HK-2 (cell line): ENCODE data around the gene ZNF217.
"Not testable (repeated sequence)": the region's sequence is repeated elsewhere in the genome, so short reads cannot be mapped to it uniquely, and the experiment has no call there.

ENCODE experiments used
- DNase-seq: peaks from one replicate; pipeline ENCODE4 v3.0.0-alpha.2; 2018; ENCODE audit not compliant: unreplicated experiment

The ZNF217 gene

GRCh38 chr20:53622247-53623133, 28.9 kb upstream of the ZNF217 start:
- DNase-seq: no peak

DNA sequence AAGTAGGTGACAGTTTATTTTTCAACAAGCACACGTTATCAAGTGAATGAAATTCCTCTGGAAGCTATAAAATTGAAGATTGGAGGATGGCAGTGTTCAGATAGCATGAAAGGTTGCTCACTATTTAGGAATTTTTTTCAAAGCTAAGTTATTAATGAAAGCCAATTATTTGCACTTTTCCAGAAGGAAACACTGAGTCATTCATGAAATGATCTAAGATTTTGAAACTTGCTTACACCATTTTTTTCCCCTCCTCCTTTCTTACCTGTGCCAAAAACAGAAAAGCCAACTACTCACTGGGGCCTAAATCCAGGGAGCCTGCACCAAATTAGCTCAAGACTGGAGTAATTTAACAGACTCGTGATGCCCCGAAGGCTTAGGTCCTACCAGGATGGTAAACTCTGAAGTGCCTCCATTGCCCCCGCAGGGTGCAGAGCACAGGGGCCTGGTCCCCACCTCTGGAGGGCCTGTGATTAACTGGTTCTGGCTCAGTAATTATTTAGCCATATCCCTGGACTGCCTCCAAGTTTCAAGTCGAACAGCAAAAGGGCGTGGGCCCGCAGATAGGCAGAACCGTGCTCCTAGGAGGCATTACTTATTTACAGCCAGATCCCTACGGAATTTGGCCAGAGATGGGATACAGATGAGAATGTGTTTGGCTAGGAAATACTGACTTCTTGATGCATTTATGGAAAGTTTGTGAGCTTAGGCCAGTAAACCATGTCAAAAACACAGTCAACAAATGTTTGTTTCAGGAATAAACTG, 28.0 kb upstream of the ZNF217 start:
- peak; percentile 90 for DNase-seq

GRCh38 chr20:53618490-53619000, 24.9 kb upstream of the ZNF217 start:
- DNase-seq: not testable (repeated sequence)

GRCh38 chr20:53617791-53618489, 24.3 kb upstream of the ZNF217 start:
- DNase-seq: no peak

- DNase-seq: not testable (repeated sequence)
Measured at GRCh38 chr20:53616489-53616888, 22.9 kb upstream of the ZNF217 start.

DNA sequence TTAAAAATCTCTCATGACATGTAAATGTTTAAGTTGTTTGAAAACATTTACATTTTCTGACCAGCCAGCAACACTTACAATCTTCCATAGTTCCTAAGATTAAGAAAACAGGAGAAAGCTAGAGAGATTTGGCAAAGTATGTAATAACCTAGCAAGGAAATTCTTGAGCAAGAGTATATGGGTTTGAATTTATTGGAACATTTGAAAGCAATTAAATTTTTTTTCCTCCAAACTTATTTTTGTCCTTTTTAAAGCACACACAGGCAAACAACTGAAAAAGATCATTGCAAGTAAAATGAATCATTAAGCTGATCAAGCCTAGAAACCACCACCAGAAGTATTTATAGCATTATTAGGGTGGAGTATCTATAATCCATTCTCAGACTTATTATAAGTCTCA, 20.1 kb upstream of the ZNF217 start:
- DNase-seq: no peak

DNA sequence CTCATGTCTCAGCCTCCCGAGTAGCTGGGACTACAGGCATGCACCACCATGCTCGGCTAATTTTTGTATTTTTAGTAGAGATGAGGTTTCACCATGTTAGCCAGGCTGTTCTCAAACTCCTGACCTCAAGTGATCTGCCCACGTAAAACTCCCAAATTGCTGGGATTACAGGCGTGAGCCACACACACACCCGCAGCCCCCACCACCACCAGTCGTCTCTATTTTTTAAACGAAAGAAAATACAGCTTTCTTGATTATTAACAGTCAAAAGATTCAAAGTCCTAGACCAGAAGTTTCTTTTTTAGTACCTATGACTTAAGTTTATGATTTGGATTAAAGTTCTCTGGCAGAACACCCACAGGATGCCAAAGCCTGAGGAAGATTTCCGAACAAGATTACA, 18.6 kb upstream of the ZNF217 start:
- DNase-seq: not testable (repeated sequence)

- peak; percentile 77 for DNase-seq
Measured at GRCh38 chr20:53611449-53611894, 17.8 kb upstream of the ZNF217 start.

- DNase-seq: no peak
Measured at GRCh38 chr20:53609491-53610445, 16.1 kb upstream of the ZNF217 start.

GRCh38 chr20:53608456-53609452, 15.1 kb upstream of the ZNF217 start:
- no peak for DNase-seq

DNA sequence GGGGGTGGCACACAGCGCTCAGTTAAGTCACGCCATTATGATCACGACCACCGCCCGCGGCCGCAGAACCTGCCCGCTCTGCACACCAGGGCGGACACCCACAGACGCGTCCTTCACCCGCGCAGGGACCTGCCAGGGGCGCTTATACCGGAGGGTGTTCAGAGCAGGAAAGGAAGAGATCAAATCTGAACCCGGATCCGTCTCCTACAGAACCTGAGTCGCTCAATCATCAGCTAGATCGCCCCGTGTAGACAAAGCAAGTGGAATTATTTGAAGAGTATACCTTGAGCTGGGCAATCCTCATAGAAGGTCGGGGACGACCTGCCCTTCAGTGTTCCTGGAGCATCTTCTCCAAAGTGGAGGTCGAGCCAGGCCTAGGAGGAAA, 14.4 kb upstream of the ZNF217 start:
- no peak for DNase-seq

- DNase-seq: no peak
Measured at GRCh38 chr20:53606364-53606985, 12.8 kb upstream of the ZNF217 start.

DNA sequence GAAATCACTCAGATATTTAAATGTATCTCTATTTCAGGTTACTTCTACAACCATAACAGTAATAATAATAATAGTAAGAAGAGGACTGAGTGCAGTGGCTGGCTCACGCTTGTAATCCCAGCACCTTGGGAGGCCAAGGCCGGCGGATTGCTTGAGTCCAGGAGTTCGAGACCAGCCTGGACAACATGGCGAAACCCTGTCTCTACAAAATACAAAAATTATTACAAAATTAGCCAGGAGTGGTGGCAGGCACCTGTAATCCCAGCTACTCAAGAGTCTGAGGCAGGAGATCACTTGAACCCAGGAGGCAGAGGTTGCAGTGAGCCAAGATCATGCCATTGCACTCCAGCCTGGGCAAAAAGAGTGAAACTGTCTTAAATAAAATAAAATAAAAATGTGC, 11.8 kb upstream of the ZNF217 start:
- DNase-seq: not testable (repeated sequence)

GRCh38 chr20:53604846-53605245, 11.2 kb upstream of the ZNF217 start:
- DNase-seq: not testable (repeated sequence)

GRCh38 chr20:53602661-53603060, 9.0 kb upstream of the ZNF217 start:
- no peak for DNase-seq

DNA sequence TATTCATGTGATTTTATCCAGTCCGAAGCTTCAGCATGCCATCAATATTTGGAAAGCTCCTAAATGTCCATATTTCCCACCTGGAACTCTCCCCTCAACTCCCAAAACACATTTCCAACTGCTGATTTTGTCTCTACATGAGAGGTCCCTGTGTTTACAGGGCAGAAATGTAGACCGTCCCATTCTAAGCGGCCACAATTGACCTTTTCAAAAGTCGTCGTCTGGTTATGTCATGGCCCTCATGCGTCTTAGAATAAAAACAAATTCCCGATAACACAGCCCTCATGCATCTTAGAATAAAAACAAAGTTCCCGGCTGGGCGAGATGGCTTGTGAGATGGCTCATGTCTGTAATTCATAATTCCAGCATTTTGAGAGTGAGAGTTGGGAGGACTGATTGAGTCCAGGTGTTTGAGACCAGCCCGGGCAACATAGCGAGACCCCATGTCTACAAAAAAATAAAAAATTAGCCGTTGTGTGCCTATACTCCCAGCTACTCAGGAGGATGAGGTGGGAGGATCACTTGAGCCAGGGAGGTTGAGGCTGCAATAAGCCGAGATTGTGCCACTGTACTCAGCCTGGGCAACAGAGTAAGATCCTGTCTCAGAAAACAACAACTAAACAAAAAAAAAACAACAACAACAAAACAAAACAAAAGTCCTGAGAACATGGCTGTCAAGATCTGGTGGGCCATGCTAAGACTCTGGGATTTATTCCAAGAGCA, 6.4 kb upstream of the ZNF217 start:
- no peak for DNase-seq

DNA sequence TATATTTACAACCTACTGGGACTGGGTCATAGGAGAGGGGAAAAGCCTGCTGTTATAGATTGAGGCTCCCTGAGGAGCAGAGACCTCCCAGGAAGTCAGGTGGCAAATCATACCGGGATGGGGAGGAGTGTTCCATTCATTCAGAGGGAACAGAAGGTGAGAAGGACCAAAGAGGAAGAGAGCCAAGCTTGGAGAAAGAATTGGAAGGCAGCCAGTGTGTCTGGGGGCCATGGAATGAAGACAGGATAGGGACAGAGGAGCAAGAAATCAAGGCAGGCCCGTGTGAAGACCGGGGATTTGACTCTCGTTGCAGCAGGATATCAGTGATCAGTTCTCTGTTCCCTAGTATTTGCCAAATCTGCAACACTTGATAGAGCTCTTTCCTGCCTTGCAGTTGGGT, 5.7 kb upstream of the ZNF217 start:
- DNase-seq: no peak

DNA sequence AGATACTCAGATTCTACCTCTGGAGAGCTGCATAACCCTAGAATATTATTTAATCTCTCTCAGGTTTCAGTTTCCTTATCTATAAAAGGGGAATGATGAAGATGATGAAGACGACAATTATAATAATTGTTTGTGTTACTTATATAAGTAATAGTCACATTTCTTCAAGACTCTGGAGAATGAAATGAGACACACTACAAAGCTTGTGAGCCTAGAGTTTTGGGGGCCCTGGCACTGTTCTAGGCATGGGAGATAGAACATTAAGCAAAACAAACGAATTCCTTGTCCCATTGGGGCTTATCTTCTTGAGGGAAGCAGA, 5.4 kb upstream of the ZNF217 start:
- no peak for DNase-seq
